SIG-M5 treated with dmso at 0.1 percent for 504 hours (cell line): Measurements from ENCODE around the gene TMEM116.
"Not testable (repeated sequence)": the region's sequence is repeated elsewhere in the genome, so short reads cannot be mapped to it uniquely, and the experiment has no call there.

ENCODE experiments used
- DNase-seq: peaks from one replicate; lab custom pipeline; 2025; ENCODE audit not compliant: unreplicated experiment; lab: John Stamatoyannopoulos, UW

TMEM116 gene

GRCh38 chr12:112012775-112013600 lies at the start of gene TMEM116, which contains the start of gene ERP29:
Gene TMEM116, minus strand, starts transcription at chr12:112013165. Its CDS starts 7,895 bp downstream, at chr12:112005270.
Gene ERP29, plus strand, starts transcription at chr12:112013426. Its CDS starts 40 bp downstream, at chr12:112013466.
- DNase-seq = peak; percentile 98

- no peak for DNase-seq
These were observed 48.2 kb upstream of the TMEM116 start for GRCh38 chr12:112061137-112061536.

GRCh38 chr12:112049351-112049750 lies 36.4 kb upstream of the TMEM116 start:
- DNase-seq = no peak

- DNase-seq = no peak
These were observed 33.0 kb upstream of the TMEM116 start for GRCh38 chr12:112046003-112046402.

GRCh38 chr12:112036614-112037013 lies 23.6 kb upstream of the TMEM116 start:
- DNase-seq = not testable (repeated sequence)

GRCh38 chr12:112035219-112035785 lies 22.3 kb upstream of the TMEM116 start:
- DNase-seq = no peak

GRCh38 chr12:112032292-112032691 lies 19.3 kb upstream of the TMEM116 start:
- no peak for DNase-seq

- DNase-seq = no peak
These were observed 18.5 kb upstream of the TMEM116 start for GRCh38 chr12:112031472-112031871.

GRCh38 chr12:112029301-112029700 lies 16.3 kb upstream of the TMEM116 start:
- peak; percentile 81 for DNase-seq

- DNase-seq = no peak
These were observed 12.9 kb upstream of the TMEM116 start for GRCh38 chr12:112025808-112026375.

- no peak for DNase-seq
These were observed 10.9 kb upstream of the TMEM116 start for GRCh38 chr12:112023759-112024396.

GRCh38 chr12:112022241-112023016 lies 9.5 kb upstream of the TMEM116 start:
- DNase-seq = no peak

- DNase-seq = no peak
These were observed 8.0 kb upstream of the TMEM116 start for GRCh38 chr12:112020947-112021457.

GRCh38 chr12:112018571-112019237 lies 5.7 kb upstream of the TMEM116 start:
- peak; percentile 11 for DNase-seq

GRCh38 chr12:112017041-112017440 lies 4.1 kb upstream of the TMEM116 start:
- no peak for DNase-seq

GRCh38 chr12:112015938-112016337 lies 3.0 kb upstream of the TMEM116 start:
- DNase-seq = no peak

- DNase-seq = peak; percentile 90
These were observed 837 bp upstream of the TMEM116 start for GRCh38 chr12:112013601-112014402.

- no peak for DNase-seq
These were observed 1.3 kb downstream of the TMEM116 start for GRCh38 chr12:112011685-112012084.
